AML-193 (cell line): ENCODE data around the gene ATG101.

Experiments used
- DNase-seq, 2 experiments: peaks; one replicate each; lab custom pipeline; 2025; lab: John Stamatoyannopoulos, UW

Gene ATG101, protein sequence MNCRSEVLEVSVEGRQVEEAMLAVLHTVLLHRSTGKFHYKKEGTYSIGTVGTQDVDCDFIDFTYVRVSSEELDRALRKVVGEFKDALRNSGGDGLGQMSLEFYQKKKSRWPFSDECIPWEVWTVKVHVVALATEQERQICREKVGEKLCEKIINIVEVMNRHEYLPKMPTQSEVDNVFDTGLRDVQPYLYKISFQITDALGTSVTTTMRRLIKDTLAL

DNA sequence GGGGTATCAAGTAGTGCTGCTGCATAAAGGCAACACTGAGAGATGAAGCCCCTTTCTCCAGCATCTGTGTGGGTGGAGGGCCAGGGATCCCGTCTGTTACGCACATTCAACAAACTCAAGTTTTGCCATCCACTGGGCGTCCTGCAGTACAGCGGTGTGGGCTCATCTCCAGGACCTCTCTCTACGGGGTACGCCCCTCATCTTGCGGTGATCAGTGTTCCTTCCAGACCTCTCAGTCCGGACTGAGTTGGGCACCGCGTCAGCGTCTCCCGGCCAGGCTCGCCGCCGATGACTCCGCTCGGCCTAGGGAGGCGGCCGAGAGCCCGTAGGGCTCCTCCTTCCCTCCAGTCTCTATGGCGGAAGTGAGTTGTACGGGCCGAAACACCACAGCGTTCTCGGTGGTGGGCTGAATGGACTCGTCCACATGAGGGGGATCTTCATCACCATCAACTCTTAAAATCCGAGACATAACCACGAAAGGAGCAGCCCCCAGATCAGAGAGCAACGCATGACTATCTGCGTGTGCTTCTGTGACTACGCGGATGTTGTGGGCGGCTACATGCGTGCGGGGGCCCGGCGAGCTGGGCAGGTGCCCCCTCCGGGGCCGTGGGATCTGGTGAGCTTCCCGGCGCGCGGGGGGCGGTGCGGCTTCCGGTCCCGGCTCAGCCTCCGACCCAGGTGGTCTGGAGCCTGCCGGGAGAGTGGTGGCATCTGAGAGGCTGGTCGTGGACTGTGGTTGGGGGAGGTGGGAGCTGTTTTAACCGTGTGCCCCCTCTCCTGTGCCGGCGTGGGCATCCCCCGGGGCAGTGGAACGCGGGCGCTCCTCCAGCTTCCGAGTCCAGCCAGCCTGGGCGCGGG, at the start of gene ATG101:
TSS of gene ATG101 (plus strand) at position 652 of the 858 bp plus-strand sequence. CDS start 3,673 bp downstream, outside the sequence.
- DNase-seq: peak; percentile 85 to 89

DNA sequence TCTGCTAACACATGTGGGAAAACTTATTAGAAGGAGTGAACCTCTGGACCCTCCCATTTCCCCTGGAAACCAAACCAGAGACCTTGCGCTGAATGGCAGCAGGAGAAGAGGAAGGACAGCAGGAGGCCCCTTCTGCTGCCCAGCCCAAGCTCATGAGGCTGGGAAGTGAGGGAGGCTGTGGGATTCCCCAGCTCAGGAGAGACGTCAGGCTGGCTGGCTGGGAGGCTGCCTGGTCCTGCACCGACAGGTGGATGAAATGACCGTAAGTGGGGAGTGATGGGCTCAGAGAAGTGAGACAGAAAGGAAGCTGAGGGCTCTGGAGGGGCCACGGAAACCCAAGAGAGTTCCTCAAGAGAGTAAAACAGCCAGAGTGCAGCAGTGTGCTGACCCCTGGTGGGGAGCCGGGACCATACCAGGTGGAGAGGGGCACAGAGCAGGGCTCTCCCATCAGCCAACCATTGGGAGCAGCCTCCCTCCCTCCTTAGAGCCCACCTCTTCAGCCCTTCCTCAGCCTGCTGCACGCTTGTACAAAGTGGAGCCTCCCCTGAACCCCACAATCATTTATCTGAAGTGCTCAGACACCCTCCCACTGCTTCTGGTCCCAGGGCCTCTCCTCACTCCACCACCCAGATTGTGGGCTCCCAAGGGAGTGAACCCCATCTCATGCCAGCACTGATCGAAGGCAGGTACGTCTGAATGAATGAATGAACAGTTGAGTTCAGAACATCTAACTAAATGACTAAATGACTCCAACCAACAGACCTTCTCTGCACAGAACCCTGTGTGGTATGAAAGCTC, 49.0 kb upstream of the ATG101 start:
- peak; percentile 36 to 39 for DNase-seq

DNA sequence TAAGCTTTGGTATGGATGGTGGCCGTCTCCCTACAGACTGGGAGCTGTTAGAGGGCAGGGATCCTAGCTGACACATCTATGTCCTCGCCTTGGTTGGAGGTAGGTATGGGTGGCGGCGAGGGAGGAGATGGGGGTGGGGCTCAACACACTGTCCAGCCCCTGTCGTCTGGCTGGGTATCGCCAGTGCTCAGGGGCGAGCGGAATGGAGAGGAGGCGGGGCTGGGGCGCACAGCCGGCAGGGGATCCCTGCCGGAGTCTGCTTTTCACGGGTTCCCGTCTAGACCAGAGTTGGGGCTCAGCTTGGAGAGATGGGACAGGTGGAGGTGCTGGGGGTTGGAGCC, 47.0 kb upstream of the ATG101 start:
- DNase-seq: no peak

DNA sequence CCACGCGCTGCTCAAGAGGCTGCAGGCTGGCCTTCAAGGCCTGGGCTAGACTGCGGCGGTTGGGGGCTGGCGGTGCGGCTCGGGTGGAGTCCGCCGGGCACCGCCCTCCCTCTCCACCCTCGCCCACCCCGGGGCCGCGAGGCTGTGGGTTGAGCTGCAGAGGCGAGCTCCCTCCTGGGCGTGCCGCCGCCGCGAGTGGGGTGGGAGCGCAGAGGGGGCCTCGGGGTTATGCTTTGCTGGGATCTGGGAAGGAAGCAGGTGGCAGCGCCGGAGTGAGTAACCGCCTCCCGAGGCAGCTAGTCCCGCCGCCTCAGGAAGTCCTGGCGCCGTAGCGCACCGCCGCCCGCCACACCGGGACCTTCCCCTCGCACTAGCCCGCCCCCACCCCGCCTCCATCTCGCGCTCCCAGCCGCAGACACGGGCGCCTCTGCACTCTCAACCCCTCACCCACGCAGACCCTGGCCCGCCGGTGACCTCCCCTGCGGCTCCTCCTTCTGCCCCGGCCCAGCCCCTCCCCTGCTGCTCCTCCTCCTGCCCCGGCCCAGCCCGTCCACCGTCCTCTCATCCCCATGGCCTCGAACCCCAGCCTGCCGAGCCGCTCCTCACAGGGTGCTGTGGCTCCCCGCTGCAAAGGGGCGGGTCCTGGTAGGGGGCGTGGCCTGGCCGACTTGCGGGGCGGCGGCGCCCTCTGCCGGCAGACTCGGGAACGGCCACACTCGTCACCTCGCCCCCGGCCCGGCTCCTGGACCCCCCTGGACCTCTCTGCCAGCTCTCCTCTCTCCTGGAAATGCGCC, 46.4 kb upstream of the ATG101 start:
- peak; percentile 42 to 52 for DNase-seq

DNA sequence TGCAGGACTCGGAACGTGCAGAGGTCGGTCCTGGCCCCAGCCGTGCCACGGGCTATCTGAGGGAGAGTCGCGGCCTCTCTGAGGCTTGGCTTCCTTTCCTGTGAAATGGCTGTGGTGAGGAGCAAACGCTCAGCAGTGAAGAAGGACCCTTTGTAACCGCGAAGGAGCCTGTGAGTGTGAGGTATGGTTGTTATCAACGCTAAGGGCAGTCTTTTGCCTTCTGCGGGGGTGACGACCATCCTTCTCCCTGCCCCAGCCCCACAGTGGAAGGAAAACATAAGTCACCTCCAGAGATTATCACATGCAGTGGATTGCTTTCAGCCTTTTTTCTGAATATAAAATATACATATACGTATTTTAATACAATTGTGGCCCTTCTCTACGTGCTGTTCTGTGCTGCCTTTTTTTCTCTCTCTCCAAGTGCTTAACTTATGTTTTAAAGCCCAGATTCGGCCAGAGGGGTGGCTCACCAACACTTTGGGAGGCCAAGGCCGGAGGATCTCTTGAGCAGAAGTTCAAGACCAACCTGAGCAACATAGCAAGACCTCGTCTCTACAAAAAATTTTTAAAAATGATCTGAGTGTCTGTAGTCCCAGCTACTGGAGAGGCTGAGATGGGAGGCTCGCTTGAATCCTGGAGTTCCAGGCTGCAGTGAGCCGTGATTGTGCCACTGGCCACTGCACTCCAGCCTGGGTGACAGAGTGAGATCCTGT, 45.6 kb upstream of the ATG101 start:
- peak in 1 of 2 experiments; percentile 36 for DNase-seq

DNA sequence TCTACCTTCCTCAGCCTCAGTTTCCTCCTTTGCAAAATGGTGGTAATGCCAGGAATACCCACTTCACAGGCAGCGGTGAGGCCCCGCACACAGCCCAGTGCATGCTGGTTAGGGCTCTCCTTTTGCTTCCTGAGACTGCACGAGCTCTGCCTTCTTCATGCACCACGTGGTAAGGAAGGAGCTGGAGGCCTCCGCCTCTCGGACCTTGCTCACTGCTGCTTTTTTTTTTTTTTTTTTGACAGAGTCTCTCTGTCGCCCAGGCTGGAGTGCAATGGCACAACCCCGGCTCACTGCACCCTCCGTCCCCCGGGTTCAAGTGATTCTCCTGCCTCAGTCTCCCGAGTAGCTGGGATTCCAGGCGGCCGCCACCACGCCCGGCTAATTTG, 44.9 kb upstream of the ATG101 start:
- DNase-seq: no peak

DNA sequence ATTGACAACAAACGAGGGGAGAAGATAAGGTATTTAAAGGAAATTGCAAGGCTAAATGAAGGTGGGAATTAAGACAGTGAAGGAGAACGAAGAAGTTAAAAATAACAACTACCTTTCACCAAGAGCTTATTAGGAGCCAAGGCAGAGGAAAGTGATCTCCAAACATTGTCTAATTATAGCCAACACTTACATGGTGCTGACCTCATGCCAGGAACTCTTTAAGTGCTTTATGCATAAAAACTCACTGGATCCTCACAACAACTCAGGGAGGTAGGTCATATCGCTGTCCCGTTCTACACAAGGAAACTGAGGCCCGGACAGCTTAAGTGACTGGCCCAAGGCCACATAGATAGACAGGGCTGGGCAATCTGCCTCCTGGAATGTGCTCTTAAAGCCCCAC, 43.5 kb upstream of the ATG101 start:
- no peak for DNase-seq

DNA sequence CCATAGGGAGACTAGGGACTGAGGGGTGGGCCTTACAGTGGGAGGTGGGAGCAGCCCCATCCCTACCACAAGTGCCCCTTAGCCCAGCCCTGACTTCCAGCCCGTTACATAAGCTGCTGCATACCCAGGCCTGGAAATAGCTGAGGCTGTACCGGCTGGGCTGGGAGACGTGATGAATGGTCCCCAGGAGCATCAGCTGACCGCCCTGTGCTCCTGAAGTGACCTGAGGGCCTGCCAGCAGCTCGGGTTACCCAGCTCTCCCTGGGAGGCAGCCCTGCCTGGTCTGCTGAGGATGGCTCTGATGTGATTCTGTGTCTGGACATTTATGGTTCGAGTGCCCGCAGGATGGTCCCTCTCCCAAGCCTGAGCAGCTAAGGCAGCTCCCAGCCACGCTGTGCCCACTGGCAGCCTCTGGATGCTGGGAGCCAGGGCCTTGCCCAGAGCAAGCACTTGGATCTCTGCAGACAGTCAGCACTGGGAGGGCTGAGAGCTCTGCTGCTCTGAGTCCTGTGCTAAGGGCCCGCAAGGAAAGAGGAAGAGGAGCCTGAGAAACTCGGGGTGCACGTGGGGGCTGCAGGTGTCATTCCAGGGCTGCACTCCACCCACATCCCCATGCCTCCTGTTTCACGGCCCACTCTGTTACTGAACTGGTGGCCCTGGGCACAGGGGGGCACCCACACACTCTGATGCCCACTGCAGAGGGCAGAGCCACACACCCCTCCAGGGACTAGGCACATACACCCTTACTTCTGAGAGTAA, 42.5 kb upstream of the ATG101 start:
- no peak for DNase-seq

DNA sequence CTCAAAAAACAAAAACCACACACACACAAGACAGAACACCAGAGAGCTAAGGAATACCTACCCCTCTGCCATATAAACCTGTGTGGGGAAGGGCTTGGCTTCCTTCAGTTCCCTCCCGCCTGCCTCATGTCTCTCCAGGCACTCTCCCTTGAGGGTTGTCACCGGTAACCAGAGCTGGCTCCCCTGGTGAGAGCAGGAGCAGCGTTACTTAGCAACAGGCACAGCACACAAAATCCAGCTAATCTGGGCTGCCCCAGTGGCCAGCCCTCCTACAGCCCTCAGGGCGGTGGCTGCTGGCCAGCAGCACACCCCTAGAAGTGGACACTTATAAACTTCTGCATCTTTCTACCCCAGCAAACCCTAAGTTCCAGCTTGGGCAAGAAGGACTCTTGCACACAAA, 40.1 kb upstream of the ATG101 start:
- no peak for DNase-seq

DNA sequence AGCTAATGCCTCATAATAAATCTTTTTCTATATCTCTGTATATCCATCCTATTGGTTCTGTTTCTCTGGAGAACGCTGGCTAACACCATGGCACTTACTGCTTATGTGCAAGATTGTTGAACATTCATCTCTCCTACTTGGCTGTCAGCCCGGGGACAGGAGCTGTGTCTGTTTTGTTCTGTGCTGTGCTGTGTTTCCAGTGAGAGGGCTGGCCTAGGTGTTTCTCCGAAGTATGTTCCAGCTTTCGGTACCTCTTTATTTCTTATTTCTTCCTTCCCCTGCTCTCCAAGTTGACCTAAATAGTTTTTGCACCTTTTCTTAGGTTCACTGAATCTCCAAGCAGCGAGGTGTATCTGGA, 37.4 kb upstream of the ATG101 start:
- no peak for DNase-seq

DNA sequence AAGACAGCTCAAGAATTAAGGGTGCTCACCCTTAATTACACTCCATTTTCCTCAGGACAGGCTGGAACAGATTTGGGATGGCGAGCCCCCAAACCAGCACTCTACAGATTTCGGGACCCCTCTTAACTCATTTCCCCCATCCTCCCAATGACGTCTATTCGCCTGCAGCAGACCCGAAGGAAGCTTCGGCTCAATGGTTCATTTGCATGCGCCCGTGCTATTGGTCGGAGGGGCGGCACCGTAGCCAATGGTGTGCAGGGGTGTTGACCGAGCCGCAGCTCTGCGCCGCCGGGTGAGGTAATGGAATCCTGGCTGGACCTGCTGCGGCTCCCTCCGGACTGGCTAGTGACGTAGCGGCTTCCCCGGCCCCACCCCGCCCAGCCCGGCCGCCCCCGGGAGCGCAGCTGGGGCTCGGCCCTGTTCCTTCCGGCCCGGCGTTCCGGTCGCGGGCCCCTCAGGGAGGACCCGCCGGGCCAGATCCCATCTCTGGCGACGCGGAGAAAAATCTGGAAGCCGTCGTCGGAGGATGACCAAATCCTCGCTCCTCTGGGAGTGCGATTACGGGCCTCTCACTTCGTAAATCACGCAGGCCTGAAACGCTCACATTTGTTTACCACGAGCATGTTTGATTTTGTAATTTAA, 36.9 kb upstream of the ATG101 start:
- DNase-seq: peak; percentile 85 to 91

DNA sequence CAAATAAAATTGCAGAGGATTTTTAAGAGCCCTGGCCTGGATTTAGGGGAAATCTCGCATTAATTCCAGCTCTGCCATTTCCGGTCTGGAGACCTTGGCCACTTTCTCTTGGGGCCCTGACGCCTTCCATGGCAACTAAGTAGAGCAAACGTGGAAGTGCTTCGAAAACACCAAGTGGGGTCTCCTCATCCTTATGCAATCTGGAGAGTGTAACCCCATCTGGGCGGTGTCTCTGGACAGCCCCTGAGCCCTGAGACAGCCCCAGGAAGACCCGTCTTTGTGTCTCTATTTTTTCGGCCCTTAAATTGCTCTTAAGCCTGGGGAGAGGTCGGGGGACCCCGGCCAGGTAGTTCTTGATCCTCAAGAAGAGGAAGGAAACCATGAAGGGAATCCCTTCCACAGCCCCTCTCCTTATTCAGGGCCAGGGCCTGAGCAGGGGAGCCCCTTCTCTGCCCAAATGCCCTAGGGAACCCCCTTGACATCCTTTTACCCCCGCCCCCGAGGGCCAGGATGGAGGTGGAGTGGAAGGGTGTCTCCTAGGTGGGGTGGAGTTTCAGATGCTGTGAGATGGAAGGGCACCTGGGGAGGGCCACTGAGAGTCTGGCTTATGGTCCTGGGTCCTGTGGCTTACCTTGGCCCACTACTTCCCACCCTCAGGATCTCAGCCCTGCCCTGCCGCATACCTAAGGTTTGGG, 36.2 kb upstream of the ATG101 start:
- DNase-seq: no peak

DNA sequence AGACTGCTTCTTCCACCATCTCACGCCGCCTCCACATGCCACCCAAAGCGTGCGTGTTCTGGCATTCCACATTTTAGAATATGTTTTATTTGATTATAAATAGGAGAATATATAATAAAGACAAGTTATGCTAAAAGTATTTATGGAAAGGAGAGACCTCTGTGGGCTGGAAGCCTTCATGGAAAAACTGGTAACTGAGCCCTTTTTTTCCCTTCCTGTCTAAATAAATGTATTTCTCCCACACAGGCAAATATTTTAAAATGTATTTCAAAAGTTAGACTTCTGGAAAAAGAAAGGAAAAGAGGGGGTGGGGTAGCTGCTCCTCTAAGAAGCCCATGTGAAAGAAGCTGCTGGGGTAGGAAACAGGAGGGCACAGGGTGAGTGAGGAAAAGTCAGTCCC, 34.6 kb upstream of the ATG101 start:
- no peak for DNase-seq

DNA sequence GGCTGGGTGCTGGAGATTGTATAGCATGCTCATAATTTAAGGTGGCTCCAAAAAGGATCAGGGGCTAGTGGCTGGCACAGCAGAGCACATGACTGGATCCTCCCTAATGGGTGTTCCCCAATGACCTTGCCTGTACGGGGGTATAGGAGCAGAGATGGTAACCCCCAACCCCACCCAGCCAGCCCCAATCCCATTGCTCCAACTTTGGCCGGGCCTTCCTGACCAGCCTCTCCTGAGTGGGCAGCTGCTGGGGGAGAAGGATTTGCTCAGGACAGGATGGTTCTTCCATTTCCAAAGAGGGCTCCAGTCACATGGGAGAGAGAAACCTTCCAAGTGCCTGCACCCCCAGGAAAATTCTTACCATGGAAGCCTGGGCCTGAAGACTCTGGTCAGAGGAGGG, 33.9 kb upstream of the ATG101 start:
- no peak for DNase-seq

DNA sequence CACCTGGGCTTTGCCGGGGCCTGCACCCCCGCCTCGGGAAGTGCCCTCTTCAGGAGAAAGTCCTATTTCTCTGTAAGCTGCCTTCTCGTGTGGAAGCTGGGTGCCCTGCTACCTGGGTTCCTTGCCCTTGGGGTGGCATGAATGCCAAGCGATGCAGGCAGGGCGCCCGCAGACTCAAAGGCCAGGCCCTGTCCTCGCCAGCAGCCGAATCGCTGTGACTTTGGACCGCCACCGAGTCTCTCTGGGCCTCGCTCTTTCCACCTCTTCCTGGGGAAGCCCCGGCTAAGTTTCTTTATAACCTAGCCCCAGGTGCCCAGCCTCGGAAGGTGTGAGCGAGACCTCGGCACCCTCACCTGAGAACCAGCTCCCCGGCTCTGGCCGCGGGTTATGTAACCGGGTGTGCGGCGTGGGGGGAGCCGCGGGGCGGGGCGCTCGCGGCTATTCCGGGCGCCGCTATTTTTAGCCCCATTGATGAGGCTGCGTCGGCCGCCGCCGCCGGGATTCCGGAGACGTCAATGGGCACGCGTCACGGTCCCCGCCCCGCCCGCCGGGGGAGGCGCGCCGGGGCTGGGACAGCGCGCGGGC, 33.1 kb upstream of the ATG101 start:
- peak in 1 of 2 experiments; percentile 11 for DNase-seq

DNA sequence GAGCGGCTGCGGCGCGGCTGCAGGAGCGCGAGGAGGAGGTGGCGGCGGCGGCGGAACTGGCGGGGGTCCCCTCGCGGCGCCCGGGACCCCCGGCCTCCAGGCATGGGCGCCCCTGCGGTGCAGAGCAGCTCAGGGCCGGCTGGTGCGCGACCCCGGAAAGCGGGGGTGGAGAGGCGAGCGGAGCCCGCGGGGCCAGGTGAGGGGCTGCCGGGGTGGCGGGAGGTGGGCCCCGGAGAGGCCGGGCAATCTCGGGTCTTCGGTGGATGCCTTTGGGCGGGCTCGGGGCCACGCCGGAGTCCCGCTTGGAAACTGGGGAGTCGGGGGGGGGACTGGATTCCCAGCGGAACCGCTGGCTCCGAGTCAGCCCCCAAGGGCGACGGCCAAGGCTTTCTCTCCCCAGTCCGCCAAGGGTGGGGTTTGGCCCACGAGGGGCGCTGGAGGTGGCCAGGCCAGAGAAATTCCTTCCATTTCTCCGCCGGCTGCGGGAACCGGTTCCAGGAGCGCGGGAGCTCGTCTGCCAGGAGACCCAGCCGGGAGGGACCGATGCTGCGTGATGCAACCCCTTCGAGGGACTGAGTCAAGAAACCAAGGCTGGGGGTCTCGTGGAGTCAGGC, 32.4 kb upstream of the ATG101 start:
- no peak for DNase-seq

DNA sequence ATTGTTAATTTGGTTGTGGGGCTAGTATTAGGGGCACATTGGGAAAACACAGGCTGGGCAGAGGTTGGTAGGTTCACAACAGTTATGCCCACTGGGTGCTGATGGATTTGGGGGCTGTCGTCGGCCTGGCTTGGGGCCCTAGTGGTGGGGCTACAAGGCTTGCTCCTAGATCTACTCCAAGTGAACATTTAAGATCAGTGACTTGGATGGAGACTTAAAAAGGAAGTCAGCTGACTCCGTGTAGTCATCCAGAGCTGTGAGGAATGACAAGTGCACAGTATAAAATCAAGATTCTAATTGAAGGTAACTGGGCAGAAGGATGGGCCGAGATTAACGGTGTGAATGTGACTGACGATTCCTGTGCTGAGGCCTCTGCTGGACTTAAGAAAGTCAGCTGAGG, 31.3 kb upstream of the ATG101 start:
- no peak for DNase-seq

DNA sequence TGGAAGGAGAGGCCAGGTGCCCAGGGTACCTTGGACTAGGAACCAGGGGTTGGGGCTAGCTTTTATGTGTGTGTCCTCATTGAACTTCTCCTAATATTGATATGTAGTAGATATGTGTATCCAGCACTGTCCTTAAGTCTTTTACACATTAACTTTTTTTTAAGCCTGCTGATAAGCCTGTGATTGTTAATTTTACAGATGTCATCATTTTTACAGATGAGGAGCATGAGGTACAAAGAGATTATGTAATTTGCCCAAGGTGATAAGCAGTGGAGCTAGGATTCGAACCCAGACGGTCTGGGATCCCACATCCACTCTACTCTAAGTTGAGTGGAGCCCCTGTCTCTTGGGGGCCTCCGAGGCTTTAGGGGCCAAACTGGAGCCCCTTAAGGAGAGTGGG, 28.7 kb upstream of the ATG101 start:
- DNase-seq: no peak

DNA sequence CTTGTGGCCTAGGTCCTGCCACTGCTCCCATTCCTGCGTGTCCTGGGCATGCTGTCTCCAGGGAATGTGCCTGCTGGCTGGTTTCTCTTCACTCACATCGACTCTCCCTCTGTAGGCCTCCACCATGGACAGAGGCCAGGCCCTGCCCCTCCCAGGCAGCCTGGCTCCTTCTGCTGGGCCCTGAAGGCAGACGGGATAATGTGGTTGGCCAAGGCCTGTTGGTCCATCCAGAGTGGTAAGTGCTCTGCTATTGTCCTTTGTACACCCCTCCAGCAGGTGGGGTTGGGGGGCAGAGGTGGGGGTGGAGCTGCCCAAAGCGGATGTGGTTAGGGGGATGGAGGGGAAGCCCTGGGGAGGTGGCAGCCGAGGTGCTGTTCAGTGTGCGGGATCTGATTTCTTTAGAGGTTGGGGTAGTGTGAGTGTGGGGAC, 28.1 kb upstream of the ATG101 start:
- no peak for DNase-seq
